ENCODE results near the gene GPHA2.

GPHA2 gene

DNA sequence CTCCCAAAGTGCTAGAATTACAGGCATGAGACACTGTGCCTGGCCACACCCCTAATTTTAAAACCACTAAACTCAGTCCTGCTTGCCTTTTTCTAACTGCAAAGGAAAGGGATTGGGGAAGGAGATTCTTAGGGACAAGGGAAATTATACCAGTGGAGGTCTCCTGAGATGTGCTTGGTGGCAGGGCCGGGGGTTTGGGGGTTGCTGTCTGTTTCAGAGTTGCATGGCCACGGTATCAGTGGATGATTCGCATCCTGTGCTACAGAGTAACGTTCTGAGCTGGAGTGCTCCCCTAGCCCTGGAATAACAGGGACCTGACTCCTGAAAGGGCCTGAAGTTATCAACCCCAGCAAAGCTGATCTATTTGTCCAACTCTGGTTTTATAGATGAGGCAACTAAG, 846 bp upstream of the GPHA2 start:
- no peak for DNase-seq (ENCODE audit: low read depth)
- TF ChIP-seq, protein P1, sequence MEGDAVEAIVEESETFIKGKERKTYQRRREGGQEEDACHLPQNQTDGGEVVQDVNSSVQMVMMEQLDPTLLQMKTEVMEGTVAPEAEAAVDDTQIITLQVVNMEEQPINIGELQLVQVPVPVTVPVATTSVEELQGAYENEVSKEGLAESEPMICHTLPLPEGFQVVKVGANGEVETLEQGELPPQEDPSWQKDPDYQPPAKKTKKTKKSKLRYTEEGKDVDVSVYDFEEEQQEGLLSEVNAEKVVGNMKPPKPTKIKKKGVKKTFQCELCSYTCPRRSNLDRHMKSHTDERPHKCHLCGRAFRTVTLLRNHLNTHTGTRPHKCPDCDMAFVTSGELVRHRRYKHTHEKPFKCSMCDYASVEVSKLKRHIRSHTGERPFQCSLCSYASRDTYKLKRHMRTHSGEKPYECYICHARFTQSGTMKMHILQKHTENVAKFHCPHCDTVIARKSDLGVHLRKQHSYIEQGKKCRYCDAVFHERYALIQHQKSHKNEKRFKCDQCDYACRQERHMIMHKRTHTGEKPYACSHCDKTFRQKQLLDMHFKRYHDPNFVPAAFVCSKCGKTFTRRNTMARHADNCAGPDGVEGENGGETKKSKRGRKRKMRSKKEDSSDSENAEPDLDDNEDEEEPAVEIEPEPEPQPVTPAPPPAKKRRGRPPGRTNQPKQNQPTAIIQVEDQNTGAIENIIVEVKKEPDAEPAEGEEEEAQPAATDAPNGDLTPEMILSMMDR (conservative IDR thresholded peaks at IDR 0.05; ENCODE audit: low read depth, low read length) = no peak
- H3K4me3 ChIP-seq (ENCODE audit: low read length) = no peak overlapping the region

GRCh38 chr11:64934682-64935358, 873 bp downstream of the GPHA2 start:
- H3K4me3 ChIP-seq (ENCODE audit: low read length) = no peak overlapping the region
- TF ChIP-seq, protein P1 (conservative IDR thresholded peaks at IDR 0.05; ENCODE audit: low read depth, low read length) = no peak
- no peak for DNase-seq (ENCODE audit: low read depth)

GRCh38 chr11:64933935-64934681, 1.6 kb downstream of the GPHA2 start:
- H3K4me3 ChIP-seq (ENCODE audit: low read length) = no peak overlapping the region
- DNase-seq (ENCODE audit: low read depth) = no peak
- TF ChIP-seq, protein P1 (conservative IDR thresholded peaks at IDR 0.05; ENCODE audit: low read depth, low read length) = no peak

DNA sequence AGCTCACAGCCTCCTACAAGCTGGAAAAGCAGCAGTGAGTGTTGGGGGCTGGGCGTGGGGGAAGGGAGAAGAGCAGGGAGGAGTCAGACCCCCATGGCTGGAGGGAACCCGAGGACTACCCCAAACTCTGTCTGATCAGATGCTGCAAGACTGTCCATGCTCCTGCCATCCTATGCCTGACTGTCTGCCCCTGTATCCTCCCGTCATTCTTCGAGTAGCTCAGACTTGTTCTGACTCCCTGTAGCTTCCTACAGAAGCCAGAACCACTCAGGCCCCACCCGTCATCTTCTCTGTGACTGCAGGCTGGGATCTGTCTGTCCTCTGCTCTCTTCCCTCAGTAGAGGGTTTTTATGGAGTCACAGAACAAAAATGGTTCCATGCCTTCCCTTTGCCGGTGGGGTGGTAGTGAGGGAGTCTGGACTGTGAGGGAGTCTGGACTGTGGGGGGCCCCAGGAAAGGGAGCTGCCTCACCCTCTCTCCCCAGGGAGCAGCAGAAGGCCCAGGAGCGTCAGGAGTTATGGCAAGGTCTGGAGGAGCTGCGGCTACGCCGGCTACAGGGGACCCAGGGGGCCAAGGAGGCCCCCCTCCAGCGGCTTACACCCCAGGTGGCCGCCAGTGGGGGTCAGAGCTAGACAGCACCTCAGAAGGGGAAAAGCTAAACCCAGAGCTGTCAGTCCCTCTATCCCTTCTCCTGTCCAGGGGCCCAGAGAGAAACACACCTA, 2.3 kb downstream of the GPHA2 start:
- no peak overlapping the region for H3K4me3 ChIP-seq (ENCODE audit: low read length)
- DNase-seq (ENCODE audit: low read depth) = no peak
- TF ChIP-seq, protein P1 (conservative IDR thresholded peaks at IDR 0.05; ENCODE audit: low read depth, low read length) = no peak

DNA sequence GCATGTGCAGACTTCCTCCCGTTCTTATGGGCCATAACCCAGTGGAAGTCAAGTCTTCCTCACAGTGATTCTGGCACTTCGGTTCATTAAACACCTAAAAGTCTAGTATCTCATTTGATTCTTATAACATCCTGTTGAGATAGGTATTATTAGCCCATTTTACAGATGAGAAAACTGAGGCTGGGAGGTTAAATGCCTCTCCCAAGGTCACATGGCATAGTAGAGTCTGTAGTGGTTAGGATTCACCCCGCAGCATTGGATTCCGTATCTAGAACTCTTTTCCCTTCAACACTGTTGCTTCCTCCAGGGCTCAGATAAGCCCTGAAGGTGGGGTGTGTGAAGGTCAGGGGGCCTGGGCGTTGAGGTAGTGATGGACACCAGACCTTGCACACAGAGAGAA, 3.4 kb downstream of the GPHA2 start:
- H3K4me3 ChIP-seq (ENCODE audit: low read length) = no peak overlapping the region
- DNase-seq (ENCODE audit: low read depth) = no peak
- TF ChIP-seq, protein P1 (conservative IDR thresholded peaks at IDR 0.05; ENCODE audit: low read depth, low read length) = no peak

DNA sequence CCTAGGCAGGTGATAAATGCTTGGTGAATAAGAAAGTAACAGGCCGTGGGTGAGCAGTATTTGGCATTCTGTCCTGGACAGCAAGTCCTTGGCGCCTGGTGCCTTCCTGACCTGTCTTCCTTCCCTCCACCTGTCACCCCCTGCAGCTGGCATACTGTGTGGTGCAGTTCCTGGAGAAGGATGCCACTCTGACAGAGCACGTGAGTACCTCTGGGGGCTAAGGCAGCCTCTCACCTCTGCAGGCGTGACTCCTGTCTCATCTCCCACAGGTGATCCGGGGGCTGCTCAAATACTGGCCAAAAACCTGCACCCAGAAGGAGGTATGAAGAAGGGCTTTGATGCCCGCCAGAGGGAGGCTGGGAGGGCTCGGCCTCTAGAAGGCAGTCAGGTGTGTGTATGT, 4.4 kb downstream of the GPHA2 start:
- no peak overlapping the region for H3K4me3 ChIP-seq (ENCODE audit: low read length)
- DNase-seq (ENCODE audit: low read depth) = no peak
- TF ChIP-seq, protein P1 (conservative IDR thresholded peaks at IDR 0.05; ENCODE audit: low read depth, low read length) = no peak

Measured in retinal pigment epithelial cell (primary cell).